Osteocyte (in vitro differentiated cells): ENCODE results near the gene PRKCD. TPM values are rescaled to one million over a fixed set of nuclear protein-coding genes. Genes with fewer than 3 reads are reported as not detected.

Experiments
- DNase-seq: peaks from one replicate; pipeline ENCODE4 v3.0.0; 2021; ENCODE audit warnings: mixed read lengths; ENCODE audit not compliant: unreplicated experiment; ENCODE audit errors: extremely low spot score
- H3K27ac Mint-ChIP-seq: one replicate; pipeline ENCODE4 v1.8.0; 2021; ENCODE audit warnings: mild to moderate bottlenecking, mixed read lengths; ENCODE audit not compliant: unreplicated experiment
- H3K27me3 Mint-ChIP-seq: one replicate; pipeline ENCODE4 v1.8.0; 2021; ENCODE audit warnings: mixed read lengths; ENCODE audit not compliant: unreplicated experiment
- H3K36me3 Mint-ChIP-seq: one replicate; pipeline ENCODE4 v1.8.0; 2021; ENCODE audit warnings: mixed read lengths; ENCODE audit not compliant: unreplicated experiment
- H3K4me1 Mint-ChIP-seq: one replicate; pipeline ENCODE4 v1.8.0; 2021; ENCODE audit warnings: mixed read lengths; ENCODE audit not compliant: unreplicated experiment
- H3K4me3 Mint-ChIP-seq: one replicate; pipeline ENCODE4 v1.8.0; 2021; ENCODE audit warnings: mild to moderate bottlenecking, moderate library complexity, mixed read lengths; ENCODE audit not compliant: unreplicated experiment
- H3K9me3 Mint-ChIP-seq: one replicate; pipeline ENCODE4 v1.8.0; 2021; ENCODE audit warnings: mixed read lengths; ENCODE audit not compliant: unreplicated experiment
- total RNA-seq: library from RNA; stranded (reverse); gene quantifications from 2 replicates; pipeline ENCODE4 v1.2.1, GENCODE V29; 2021
- TF ChIP-seq, protein P1 (sequence below): fragments of 200-600 bp; sonication (generic); IDR thresholded peaks from 2 replicates; pipeline ENCODE4 v1.5.0; 2021; ENCODE audit warnings: antibody characterized with exemption, mild to moderate bottlenecking, moderate library complexity

PRKCD gene
- total RNA-seq, 1 donor from 2014 or later: 17.1 TPM

DNA sequence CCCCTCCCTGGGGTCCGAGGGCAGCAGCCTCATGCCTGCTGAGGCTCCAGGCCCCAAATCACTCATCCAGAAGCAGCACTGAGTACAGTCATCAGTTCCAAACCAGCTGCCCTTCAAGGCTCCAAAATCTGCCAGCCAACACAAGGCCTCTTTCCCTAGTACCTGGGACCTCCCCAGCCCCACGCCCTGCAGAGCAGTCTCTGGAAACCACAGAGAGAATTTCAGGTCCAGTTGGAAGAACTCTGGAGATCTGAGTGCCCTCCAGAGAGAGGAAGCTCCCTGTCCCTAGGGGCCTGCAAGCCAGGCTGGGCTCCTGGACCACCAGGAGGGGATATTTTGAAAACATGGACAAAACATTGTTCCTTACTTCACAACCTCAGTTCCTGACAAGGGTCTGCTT is 68.6 kb downstream of the PRKCD start:
- peaks cover 54% of the 10 kb centered on the region for H3K36me3 Mint-ChIP-seq
- no peak overlapping the region for H3K27ac Mint-ChIP-seq
- DNase-seq: no peak
- no peaks in the 10 kb centered on the region for H3K9me3 Mint-ChIP-seq
- H3K4me3 Mint-ChIP-seq: no peak overlapping the region
- no peaks in the 10 kb centered on the region for H3K27me3 Mint-ChIP-seq
- TF ChIP-seq, protein P1, sequence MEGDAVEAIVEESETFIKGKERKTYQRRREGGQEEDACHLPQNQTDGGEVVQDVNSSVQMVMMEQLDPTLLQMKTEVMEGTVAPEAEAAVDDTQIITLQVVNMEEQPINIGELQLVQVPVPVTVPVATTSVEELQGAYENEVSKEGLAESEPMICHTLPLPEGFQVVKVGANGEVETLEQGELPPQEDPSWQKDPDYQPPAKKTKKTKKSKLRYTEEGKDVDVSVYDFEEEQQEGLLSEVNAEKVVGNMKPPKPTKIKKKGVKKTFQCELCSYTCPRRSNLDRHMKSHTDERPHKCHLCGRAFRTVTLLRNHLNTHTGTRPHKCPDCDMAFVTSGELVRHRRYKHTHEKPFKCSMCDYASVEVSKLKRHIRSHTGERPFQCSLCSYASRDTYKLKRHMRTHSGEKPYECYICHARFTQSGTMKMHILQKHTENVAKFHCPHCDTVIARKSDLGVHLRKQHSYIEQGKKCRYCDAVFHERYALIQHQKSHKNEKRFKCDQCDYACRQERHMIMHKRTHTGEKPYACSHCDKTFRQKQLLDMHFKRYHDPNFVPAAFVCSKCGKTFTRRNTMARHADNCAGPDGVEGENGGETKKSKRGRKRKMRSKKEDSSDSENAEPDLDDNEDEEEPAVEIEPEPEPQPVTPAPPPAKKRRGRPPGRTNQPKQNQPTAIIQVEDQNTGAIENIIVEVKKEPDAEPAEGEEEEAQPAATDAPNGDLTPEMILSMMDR: no peak
- peaks cover 9% of the 10 kb centered on the region for H3K4me1 Mint-ChIP-seq

DNA sequence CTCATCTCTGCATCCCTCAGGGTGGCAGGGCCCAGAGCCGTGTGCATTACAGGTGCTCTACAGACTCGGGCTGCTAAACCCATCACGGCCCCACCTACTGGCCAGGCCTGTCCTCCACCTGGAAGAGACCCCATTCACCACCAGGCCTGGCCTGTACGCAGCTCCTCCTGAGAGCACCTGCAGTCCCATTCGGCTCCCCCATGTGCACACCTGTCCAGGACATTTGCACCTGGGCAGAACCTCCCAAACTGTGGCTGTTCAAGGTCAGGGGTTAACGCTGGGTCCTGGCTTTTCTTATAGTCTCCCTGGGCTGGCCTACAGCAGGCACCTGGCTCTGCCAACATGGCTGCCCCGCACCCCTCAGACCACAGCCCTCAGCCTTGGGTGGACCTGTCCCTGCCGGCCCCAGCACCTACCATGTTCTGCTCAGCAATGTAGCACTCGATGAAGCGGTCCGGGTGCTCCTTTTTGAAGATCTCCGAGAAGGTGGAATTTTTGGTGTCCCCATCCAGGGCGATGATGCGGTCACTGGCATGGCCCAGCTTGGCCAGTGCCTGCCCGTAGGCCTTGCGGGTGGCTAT is 69.1 kb downstream of the PRKCD start:
- no peak overlapping the region for H3K4me3 Mint-ChIP-seq
- H3K4me1 Mint-ChIP-seq: peaks cover 11% of the 10 kb centered on the region
- TF ChIP-seq, protein P1: no peak
- peaks cover 57% of the 10 kb centered on the region for H3K36me3 Mint-ChIP-seq
- no peak overlapping the region for H3K27ac Mint-ChIP-seq
- no peaks in the 10 kb centered on the region for H3K27me3 Mint-ChIP-seq
- no peak for DNase-seq
- no peaks in the 10 kb centered on the region for H3K9me3 Mint-ChIP-seq

DNA sequence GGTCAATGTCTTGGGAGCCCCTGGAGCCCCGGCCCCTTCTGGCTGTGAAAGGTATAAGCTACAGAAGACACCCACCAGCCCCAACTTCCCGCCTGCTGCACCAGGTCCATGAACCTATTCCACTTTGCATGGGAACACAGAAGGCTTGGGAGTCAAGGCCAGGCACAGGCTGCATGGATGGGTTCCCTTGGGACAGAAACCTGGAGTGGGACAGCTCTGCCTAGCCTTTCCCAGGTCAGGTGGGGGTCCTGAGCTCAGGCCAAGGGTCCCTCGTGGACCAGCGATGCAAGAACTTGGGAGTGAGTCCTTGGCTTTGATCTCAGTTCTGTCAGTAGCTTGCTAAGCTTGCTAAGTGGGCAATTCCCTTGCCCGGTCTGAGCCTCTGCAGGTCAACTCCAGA is 69.8 kb downstream of the PRKCD start:
- DNase-seq: no peak
- Mint-ChIP-seq H3K4me1 (peaks cover 17% of the 10 kb centered on the region), H3K9me3 (no peaks in the 10 kb centered on the region), H3K27ac (no peak overlapping the region), H3K4me3 (no peak overlapping the region), H3K36me3 (peaks cover 55% of the 10 kb centered on the region), H3K27me3 (no peaks in the 10 kb centered on the region)
- TF ChIP-seq, protein P1: no peak

DNA sequence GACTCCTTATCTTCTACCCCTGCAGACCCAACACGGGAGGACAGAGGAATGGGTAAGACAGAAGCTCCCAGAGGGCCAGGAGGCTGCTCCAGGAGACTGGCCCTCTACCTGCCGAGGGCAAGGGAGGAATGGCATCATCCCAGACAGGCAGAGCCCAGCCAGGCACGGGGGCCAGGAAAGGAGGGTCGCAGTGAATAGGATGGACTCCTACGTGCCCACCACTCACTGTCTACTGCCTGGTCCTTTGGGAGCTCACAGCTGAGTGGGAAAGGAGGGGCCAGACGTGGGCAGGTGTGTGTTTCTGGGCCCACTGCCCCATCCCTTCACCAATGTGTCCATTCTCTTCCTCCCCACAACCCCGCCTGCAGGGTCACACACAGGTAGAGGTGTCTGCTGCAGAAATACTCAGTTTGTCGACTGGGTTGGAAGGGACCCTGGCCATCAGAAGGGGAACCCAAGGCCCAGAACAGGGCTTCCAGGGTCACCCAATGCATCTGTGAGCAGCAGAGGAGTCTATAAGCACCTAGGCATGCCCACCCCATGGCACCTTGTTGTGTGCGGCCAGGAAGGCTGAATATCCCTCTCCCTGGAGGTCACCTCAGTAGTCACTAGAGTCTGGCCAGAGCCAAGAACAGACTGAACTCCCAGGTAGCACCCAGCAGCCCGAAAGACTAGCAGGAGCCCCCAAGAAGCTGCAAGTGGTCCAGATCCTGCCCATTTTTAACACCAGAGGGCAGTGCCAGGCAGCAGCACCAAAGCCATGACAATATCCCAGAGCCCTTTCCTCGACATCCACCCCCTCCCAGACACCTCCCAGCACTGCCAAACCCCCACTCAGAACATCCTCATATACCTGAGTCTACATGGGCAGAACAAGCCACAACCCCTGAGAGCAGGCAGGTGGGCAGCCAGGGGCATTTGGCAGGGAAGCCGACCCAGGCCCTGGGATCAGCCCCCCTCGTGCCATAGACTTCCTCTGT is 70.8 kb downstream of the PRKCD start:
- no peak overlapping the region for H3K4me3 Mint-ChIP-seq
- H3K27me3 Mint-ChIP-seq: no peaks in the 10 kb centered on the region
- TF ChIP-seq, protein P1: peak; percentile 36

More for the DNA sequence above, 70.8 kb downstream of the PRKCD start:
- peaks cover 28% of the 10 kb centered on the region for H3K4me1 Mint-ChIP-seq
- no peaks in the 10 kb centered on the region for H3K9me3 Mint-ChIP-seq
- DNase-seq: no peak
- peak overlapping the region; percentile 52 for H3K27ac Mint-ChIP-seq
- H3K36me3 Mint-ChIP-seq: peaks cover 57% of the 10 kb centered on the region
